NCI-H2171 treated with DMSO at 0.1 percent for 48 hours (cell line): ENCODE data around the gene POLR2L.

Experiments used
- DNase-seq: peaks from one replicate; lab custom pipeline; 2025; lab: John Stamatoyannopoulos, UW

The POLR2L gene

DNA sequence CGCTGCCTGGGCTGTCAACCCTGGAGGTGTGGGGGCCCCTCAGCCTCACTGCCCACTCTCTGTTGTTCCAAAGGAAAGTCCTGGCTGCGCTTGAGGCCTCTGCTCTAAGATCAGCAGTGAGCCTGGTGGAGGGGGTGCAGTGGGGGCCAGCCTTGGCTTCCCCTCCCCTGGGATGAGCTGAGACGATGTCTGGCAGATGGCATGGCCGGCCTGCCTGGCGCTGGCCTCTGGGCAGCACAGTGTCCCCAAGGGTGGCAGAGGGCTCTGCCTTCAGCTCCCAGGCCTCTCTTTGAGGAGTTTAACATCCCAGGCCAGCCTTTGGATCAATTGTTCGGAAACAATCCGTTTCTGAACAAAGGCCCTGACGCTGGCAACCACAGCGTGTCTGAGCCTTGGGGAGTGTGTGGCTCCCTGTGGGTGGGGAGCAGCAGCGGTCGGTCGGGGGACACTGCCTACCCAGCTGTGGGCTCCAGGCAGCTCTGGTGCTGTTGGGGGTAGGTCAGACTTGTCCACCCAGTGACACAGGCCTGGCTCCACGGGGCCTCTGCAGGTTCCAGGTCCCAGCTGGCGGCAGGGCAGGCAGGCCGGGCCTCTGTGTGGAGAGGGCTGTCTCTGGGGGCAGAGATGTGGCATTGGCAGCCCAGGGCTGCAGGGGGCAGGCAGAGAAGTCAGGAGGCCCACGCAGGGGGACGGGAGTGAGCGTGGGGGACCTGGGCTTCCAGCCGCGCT, 12.4 kb upstream of the POLR2L start:
- DNase-seq: no peak

DNA sequence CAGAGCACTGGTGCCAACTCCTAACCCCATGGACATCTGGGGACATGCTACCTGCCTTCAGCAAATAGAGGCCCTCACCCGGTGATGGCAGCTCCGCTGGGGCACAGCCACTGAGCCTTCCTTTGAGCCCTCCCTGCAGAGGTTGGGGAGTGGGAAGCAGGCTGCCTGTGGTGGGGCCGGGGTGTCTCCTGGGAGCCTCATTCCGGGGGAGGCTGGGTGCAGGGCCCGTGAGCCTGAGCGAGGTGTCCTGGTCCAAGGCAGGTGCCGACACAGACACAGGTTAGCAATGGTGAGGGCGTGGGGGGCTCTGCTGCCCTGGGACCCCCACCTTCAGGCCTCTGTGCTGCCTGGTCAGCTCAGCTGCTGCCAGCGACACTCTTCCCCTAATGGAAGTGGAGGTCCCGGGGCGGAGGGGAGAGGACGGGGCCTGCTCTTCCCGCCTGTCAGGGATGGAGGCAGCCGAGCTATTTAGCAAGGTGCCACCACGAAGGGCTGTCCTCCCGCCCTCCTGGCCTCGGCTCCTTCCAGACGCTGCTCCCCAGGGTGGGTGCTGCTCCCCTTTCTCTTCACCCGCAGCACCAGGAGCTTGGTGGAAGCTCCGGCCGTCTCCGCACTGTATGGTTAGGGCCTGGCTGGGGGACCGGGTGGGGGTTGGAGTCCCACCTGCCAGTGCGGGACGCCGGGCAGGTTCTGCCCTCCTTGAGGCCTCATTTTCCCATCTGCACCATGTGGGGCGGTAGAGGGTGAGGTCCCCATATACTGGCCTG, 11.5 kb upstream of the POLR2L start:
- DNase-seq: no peak

DNA sequence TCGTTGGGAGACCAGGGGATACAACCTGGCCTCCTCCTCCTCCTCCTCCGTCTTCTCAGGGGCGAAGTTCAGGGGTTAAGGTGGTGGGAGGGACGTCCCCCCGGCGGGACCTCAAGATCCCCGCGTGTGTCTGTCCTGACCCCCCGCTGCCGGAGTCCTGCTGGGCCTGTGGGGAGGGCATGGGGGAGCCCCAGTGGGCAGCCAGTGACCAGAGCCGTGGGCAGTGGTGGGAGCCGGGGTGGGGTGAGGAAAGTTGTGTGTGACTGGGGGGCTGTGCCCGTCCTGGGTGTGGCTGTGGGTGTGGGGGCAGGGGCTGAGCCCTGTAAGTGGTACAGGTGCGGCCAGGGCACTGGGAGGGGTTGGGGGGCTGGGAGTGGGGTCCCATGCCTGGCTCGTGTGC, 10.4 kb upstream of the POLR2L start:
- no peak for DNase-seq

DNA sequence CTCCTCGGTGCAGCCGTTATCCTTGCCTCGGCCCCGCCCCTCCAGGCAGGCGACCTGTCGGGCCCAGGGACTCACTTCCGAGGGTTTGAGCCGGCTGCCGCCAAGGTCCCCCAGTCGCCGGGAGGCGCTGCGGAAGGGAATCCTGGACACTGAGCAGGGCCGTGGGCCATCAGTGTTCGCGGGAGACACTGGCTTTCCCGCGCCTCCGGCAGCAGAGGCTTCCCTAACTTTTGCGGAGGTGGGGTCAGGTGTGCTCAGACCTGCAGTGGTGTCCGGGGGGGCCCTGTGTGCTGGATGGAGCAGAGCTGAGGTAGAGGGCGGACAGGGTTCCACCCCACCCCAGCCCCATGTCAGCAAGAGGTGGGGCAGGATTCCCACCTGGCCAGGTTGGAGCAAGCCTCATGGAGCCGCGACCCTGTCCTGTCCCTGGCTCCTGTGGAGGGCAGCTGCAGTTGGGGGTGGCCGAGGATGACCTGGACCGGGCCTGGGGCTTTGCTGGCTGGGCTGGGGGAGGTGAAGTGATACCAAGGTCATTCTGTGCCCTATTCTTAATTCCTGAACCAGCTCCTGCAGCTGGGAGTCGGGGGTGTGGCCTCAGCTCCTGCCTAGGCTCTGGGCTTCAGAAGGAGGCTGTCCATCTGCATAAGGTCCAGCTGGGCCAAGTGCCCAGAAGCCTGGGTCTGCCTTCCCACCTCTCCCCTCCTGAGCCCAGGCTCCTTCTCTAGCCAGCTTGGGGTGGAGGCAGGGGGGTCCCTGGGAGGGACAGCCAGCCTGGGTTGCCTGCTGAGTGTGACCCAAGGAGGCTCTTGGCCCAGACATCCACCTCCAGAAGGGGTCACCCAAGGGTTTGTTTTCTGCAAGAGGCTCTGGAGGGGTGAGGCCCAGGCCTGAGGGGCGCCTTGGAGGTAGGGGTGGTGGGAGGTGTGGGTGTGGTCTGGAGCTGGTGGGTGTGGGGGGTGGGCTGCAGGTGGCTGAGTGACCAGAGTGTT, 8.7 kb upstream of the POLR2L start:
- DNase-seq: no peak

DNA sequence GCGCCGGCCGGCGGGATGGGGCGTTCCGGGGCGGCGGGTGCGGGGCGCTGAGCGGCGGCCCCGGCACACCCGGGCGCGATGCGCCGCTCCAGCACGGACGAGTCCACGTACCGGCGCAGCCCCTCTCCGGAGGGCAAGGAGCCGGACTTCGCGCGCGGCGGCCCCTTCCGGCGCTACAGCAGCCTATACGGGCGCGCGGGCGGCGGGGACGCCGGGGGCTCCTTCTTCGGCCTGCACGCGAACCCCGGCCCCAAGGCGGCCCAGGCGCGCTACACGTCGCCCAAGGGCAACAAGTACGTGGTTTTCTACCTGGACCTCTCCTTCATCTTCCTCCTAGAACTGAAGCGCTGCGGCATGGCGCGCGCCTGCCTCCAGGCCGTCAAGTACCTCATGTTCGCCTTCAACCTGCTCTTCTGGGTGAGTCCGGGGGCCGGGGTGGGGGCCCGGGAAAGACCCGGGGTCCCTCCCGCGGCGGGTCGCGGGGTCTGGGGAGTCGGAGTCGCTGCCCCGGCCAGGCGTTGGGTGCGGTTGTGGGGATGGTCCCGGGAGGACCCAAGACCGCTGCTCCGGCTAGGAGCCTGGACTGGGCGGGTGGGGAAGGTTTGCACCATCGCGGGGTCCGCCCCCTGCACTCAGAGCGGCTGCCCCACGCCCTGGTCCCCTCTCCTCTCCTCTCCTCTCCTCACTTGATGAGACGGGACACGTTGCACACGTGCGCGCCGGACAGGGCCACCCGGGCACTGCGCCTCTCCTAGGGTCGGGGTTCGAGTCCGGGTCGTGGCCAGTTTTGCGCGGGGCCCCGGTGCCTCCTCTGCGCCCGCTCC, 7.8 kb upstream of the POLR2L start:
- no peak for DNase-seq

DNA sequence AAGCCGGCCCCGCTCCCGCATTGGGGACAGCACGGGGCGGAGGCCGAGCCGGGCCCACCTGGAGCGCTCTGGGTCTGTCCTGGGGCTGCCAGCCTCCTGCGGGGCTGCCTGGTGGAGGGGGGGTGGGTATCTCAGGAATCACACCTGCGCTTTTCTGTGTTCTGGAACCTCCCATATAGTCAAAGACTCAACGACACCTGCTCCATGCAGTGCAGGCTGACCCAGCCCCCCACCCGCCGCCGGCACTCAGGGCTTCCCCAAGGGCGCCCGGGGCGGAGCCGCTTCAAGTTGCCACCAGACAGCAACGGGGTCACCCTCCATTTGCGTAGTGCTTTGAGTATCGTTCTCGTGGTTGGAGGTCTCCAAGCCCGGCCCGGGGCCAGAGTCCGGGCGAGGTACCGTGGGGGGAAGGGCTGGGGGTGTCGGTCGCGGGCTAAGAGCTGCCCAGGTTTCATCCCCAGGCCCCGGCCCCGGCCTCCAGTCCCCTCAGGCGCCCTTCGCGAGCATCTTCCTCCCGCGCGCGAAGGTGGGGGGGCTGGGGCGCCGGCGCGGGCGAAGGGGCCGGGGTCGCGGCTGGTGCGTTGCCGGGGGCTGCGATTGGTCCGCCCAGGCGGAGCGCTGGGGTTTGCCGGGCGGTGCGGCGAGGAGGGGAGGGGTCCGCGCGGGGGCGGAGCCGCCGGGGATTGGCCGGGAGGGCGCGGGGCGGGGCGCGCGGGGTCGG, 6.9 kb upstream of the POLR2L start:
- peak; percentile 45 for DNase-seq

DNA sequence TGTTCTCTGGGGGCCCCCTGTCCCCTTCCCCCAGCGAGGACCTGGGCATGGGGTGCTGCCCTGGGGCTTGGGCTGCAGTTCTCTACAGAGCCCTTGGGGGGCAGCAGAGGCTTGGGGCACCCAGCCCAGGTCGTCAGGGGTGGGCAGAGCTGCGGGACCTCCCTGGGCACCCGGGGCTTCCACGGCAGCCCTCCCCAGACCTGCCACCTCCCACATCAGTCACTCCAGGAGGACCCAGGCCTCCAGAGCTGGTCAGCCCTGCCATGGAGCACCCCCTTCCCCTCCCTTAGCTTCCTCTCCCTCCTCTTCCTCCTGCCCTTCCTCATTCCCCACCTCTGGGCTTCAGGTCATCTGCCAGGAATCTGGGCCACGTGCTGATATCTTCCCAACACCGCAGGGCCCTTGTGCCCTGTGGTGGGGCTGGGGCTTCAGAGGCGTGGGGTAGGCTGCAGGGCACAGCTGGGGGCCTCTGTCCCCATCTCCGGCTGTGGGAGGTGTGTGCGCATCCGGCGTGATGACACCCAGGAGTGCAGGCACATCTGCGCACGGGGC, 6.1 kb upstream of the POLR2L start:
- peak; percentile 13 for DNase-seq

DNA sequence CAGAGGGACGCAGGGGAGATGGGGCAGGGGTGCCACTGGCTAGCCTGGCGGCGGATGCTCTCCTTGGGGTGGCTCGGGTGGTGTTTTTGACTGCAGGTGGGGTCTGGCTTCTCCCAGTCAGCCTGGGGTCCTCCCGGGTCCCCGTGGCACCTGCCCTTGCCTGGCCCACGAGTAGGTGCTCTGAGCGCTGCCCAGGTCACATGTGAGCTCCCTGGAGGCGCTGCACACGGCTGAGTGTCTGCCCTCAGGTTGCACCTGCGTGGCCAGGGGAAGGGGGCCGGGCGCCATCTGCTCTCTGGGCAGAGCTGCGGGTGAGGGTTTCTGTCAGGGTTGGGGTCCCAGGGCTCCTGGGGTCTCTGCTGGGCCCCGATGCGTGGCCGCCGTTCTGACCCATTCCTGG, 5.5 kb upstream of the POLR2L start:
- DNase-seq: no peak

DNA sequence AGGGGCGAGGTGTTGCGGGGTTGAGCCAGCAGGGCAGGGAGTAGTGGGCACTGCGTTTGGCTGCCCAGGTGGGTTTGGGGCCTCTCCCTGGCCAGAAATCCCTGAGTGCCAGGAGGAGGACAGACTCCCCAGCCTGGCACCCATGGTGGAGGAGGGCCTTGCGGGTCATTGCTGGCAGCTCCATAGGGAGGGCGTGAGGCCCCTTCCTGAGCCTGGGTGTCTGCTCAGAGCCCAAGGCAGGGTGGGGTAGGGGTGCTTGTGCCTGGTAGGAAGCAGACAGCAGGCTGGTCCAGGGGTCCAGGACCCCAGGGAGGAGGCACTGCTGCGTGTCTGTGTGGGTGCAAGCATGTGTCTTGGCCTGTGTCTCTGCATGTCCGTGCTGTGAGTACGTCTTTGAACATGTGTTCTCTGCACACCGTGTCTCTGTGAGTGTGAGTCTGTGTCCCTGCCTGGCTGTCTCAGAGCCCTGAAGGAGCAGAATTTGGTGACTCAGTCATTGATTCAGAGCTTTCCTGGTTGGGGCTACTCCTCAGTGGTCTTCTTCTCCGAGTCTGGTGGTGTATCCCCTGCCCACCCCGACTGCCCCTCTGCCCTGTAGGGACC, 4.3 kb upstream of the POLR2L start:
- DNase-seq: no peak

DNA sequence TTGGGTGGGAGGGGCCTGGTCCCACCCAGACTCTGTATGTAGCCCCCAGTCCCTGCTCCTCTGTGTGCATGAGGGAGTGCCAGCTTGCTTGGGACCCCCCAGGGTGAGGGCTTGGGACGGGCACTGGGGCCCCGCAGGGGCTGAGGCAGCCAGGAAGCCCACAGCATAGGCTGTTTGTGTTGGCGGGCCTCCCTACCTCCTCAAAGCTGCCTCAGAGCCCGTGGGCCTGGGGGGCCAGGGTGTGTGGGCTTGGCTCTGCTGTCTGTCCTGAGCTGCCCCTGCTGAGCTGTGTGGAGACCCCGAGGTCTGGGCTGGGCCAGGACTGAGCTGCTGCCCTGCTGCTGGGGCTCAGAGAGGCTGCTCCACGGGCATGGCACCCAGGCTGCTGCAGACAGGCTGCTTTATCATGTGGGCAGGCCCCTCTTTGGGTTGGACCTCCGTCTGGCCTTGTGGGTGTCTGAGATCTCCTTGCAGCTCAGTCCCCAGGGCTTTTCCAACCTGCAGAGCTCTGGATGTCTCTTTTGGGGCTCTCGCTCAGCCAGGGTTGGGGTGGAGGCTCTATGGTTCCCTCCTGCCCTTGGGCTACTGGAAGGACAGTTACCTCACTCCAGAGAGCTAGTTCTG, 3.7 kb upstream of the POLR2L start:
- no peak for DNase-seq

DNA sequence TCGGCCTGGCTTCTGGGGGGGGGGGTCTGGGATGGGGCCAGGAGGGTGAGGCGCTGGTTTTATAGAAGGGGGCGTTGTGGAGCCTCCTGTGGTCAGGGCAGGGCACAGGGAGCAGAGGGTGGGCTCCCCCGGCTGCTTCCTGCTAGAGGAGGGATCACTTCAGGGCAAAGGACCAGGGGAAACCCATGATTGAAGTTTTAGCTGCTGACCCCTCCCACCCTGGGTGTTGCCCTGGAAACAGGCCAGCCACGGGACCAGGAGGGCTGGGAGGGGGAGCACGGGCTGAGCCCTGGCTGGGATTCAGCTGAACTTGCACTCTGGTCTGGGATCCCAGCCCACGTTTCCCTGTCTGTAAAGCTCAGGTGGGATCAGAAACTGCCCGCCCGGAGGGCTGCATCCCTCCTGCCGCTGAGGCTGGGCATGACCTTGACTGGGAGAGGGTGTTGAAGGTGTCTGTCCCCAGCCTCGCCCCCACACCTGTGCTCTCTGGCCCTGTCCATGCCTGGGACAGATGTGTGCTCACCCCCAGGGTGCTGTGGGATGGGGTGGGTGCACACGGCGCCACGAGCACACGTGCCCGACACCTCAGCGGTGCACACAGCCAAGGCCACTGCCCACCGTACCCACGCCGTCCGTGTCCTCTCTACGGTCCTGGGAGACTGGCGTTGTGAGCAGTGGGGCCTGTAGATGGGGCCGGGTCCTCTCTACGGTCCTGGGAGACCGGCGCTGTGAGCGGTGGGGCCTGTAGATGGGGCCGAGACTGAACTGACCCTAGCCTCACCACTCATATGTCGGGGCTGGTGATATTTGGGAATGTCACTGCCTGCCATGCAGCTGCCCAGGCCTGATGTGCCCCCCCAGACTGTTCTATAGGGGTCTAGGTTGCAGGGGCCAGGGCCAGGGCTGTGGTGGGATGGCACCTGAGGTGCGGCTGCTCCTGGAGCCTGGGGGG, 2.6 kb upstream of the POLR2L start:
- no peak for DNase-seq

DNA sequence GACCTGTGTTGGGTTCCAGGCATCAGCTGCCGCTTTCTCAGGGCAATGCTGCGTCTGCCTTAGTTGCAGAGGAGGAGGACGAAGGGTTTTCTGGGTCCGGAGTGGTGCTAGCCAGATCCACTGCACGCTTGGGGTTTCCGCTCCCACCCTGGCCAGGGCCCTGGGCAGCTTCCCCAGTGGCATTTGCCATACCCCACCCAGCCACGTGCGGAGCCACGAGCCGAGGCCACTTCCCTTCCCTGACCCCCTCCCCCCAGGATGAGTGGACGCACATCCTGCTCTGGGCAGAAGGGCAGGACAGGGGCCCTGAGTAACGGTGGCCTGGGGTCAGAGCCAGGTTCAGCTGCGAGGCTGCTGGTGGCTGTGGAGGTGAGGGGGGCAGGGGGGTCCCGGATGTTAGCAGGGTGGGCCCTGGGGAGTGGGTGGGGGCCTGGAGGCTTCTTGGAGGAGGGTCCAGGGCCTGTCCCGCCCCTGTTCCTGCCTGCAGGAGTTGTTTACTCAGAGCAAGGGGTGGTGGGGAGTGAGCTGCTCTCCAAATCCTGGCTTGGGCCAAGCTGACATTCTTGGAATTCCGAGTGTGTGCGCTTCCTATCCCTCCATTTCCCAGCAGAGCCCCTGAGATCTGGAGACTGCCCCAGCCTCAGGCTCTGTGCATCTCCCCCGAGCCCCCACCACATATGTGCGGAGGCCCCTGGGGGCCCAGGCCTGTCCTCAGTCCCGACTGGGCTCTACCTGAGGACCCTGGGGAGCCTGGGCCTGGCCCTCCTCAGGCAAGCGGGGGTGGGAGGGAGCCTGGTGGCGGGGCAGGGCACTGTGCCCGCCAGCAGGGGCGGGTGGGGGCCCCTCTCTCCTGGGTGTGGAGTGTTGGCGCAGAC, 1.7 kb upstream of the POLR2L start:
- no peak for DNase-seq

DNA sequence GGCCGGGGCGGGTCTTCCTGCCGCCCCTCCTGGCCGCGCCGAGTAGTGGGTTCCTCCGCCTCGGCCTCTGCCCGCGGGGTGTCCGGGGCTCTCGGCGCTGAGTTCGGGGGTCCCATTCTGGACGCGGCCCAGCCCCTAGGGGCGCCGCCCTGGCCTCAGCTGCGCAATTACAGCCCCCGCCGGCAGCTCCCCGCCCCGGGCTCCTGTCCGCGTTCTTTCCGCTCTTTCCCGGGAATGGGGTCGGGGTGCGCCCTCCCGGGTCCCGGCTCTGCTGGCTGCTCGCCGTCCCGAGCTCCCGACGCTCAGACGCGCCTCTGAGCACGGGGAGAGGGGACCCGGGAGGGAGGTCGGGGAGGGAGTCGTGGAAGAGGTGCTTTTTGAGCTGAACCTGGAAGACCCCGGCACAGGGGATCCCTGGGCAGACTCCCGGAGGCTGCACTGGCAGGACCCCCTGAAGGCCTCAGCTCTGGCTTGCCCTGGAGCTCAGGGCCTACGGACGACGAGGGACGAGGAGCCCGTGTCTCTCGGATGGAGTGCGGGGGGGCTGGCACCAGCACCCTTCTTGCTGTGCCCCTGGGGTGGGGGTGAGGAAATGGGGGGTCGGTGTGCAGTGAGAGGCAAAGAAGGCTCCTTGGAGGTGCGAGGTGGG, 881 bp upstream of the POLR2L start:
- no peak for DNase-seq

DNA sequence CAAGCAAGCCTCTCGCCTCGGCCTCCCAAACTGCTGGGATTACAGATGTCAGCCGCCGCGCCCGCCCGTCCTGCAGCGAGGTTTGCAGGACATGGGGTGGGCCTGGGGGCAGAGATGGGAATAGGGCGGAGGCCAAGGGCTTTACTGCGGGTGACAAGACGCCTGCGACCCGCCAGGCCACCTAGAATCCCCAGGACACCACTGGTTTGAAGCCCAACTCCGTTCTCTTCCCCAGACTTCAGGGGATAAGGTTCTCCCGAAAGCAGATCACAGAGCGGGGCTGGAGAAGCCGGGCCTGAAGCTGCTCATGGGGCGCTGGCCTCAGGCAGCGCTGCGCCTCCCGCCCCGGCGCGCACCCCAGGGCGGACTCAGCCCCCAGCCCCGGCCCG, 354 bp downstream of the POLR2L start:
- DNase-seq: no peak

DNA sequence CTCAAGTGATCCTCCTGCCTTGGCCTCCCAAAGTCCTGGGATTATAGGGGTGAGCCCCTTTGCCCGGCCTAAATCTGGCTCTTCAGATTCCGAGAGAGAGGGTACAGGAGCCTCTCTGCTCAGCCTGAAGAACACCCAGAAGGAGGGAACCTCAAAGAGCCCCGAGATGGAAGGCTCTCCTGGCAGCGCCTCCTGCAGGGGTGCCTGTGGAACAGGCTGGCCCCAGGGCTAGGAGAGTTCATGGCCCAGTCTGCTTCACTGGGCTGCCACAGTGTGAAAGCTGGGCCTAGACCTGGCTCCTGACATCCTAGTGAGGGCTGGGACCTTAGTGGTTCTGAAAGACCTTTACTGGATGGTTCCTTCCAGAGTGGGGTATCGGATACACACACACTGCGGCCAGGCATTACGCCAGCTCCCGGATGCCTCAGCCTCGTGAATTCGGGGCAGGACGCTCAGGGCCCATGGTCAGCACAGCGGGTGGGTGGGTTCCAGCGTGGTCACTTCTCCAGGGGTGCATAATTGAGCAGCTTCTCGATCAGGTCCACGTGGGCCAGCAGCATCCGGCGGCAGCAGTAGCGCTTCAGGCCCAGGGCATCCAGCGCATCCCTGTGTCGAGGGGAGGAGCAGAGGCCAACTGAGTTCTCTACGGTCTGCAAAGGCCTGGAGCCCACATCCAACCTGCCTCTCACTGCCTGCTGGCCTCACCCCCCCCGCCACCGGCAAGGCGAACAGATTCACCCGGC, 2.3 kb downstream of the POLR2L start:
- no peak for DNase-seq

DNA sequence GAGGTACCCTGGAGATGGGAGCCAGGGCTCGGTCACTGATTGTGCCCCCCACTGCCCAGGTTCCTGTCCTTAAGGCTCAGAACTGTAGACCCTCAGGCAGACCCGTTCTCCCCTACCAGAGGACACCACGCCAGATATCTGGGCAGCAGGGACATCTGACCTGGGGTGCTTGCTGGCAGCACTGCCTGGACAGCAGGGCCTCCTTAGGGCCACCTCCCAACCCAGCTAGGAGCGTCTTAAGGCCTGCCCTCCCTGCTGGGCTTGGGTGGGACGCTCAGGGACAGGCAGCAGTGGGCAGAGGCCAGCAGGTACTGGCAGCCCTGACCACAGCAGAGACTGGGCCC, 3.1 kb downstream of the POLR2L start:
- DNase-seq: no peak
